HG02623 (cell line): ENCODE data around the gene DNAJC12.
A peak's percentile ranks its signal among the peaks of the same experiment; 100 is the strongest.
"Not testable (repeated sequence)": the region's sequence is repeated elsewhere in the genome, so short reads cannot be mapped to it uniquely, and the experiment has no call there.

Experiments
- ATAC-seq: cut with Tn5 transposase; IDR thresholded peaks from one replicate; pipeline ENCODE4 v1.9.1; 2021; ENCODE audit warnings: moderate library complexity; ENCODE audit not compliant: unreplicated experiment

The DNAJC12 gene

GRCh38 chr10:67841737-67842136, 3.7 kb upstream of the DNAJC12 start:
- no peak for ATAC-seq

- no peak for ATAC-seq
These were observed 2.0 kb upstream of the DNAJC12 start for GRCh38 chr10:67839951-67840350.

- not testable (repeated sequence) for ATAC-seq
These were observed 1.5 kb upstream of the DNAJC12 start for GRCh38 chr10:67839511-67839910.

DNA sequence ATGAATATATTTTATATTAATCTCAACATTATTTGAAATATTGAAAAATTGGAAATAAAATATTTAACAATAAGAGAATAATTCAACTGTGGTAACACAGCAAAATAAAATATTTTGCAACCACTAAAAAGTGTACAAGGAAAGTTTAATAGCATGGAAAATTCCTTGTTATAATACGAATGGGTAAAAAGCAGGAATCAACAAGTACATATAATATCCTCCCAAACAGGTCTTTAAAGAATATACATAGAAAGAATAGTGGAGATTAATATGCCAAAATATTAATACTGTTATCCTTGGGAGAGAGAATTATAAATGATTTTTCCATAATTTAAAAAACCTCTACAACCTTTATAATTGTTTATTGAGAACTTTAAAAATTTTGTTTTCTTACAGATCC, 1.0 kb downstream of the DNAJC12 start:
- no peak for ATAC-seq

- ATAC-seq = no peak
These were observed 1.5 kb downstream of the DNAJC12 start for GRCh38 chr10:67836488-67836887.

DNA sequence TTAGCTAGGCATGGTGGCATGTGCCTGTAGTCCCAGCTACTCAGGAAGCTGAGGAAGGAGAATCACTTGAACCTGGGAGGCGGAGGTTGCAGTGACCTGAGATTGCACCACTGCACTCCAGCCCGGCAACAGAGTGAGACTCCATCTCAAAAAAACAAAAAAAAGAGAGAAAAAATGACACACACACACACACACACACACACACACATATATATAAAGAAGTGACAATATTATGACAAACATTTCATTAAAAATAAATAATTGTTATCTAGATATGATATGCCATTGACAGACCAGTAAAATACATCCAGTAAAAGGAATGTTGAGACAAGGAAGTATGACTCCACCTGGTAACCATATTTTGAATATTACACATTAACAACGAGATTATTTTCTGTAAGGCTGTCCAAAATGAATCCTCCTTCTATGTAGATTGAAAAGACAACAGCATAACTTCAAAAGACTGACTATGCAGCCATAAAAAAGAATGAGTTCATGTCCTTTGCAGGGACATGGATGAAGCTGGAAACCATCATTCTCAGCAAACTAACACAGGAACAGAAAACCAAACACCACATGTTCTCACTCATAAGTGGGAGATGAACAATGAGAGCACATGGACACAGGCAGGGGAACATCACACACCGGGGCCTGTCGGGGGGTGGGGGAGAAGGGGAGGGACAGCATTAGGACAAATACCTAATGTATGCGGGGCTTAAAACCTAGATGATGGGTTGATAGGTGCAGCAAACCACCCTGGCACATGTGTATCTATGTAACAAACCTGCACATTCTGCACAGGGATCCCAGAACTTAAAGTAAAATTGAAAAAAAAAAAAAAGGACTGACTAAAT, 2.2 kb downstream of the DNAJC12 start:
- not testable (repeated sequence) for ATAC-seq

DNA sequence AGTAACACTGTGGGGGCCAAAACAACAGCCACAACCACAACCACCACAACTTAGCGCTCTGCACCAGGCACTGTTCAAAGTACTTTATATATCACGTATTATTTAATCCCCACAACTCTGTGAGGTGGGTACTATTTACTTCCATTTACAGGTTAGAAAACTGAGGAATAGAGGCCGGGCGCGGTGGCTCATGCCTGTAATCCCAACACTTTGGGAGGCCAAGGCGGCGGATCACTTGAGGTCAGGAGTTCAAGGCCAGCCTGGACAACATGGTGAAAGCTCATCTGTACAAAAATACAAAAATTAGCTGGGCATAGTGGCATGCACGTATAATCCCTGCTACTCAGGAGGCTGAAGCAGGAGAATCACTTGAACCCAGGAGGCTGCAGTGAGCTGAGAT, 3.6 kb downstream of the DNAJC12 start:
- ATAC-seq = no peak

DNA sequence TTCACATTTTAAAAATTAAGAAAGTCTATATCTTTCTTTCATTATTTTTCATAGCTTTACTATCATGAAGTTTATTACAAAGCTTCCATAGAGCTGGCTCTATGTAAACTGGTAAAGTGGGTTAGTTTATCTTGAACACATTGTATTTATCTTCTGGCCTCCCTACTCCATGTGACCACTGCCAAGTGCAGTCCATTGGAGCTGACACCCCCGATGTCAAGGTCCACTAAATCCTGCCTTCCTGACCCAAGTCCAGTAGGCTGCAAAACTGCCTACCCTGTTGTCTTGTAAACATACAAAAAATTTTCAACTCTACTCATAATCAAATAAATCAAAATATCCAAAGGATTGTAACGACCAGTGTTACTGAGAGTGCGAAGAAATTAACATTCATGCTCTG, 10.2 kb downstream of the DNAJC12 start:
- ATAC-seq = no peak

DNA sequence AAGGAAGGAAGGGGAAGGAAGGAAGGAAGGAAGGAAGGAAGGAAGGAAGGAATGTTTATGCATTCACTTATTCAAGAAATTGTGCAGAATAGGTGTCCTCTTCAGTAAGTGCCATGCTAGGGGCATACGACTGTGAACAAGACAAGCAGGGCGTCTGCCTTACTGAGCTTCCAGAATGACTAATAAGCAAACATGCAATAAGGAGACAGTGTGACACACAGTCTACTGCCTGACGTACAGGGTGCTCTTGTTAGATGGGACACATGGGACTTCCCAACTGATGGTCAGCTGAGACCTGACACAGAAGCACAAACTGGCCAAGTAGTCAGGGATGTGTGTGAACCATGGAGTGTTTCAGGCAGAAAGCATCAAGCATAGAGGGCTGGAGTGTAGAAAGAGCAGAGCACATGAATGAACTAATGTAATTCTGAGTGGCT, 18.2 kb downstream of the DNAJC12 start:
- peak; percentile 66 for ATAC-seq

DNA sequence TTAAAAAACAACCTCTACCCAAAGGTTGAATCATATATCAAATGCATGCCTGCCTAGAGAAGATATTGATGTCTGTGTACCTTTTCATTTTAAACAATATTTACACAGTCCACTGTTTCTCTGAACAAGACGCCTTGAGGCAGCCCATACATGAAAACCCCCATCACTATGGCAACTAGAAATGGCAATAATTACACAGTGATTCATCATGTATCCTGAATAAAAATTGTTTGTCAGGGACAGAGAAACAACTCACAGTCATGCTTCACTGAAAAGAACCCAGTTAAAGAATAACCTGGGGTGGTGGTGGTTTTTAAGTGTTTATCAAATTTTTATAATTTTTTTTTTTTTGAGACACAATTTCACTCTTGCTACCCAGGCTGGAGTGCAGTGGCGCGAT, 19.7 kb downstream of the DNAJC12 start:
- ATAC-seq = no peak

GRCh38 chr10:67816719-67817118, 21.3 kb downstream of the DNAJC12 start:
- ATAC-seq = no peak

- no peak for ATAC-seq
These were observed 22.4 kb downstream of the DNAJC12 start for GRCh38 chr10:67815571-67816059.

DNA sequence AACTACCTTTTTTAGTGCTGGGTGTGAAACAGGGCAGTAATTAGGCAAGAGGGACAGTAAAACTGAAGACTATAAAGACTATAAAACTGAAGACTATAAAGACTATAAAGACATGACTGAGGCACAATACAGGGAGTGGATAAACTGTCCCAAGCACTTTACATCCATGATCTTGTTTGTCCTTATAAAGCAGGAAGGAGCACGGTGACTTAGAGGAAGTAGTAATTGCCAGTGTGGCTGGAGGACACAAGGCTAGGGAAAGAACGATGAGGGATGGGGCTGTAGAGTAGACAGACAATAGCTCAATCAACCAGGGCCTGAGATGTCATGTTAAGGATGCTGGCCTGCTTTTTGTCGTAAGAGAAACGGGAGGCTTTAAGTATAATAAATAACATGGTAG, 26.0 kb downstream of the DNAJC12 start:
- no peak for ATAC-seq

DNA sequence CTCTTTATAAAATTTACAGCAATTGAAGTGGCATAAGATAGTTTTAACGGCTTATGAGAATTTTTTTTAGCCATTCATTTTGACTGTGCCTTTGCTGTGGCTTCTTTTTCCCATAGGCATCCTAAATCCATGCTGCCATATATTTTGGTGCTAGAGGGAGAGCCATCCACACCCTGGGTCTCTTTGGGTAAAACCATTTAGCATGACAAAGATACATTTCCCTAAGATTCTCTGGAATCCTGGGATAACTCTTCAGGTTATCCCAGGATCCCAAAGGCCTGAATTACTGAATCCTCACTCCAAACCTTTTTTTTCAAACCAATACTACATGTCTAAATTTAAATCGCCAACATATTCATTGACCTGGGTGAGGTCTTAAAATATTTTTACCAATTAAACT, 28.9 kb downstream of the DNAJC12 start:
- ATAC-seq = no peak

GRCh38 chr10:67808704-67809103, 29.3 kb downstream of the DNAJC12 start:
- ATAC-seq = no peak

DNA sequence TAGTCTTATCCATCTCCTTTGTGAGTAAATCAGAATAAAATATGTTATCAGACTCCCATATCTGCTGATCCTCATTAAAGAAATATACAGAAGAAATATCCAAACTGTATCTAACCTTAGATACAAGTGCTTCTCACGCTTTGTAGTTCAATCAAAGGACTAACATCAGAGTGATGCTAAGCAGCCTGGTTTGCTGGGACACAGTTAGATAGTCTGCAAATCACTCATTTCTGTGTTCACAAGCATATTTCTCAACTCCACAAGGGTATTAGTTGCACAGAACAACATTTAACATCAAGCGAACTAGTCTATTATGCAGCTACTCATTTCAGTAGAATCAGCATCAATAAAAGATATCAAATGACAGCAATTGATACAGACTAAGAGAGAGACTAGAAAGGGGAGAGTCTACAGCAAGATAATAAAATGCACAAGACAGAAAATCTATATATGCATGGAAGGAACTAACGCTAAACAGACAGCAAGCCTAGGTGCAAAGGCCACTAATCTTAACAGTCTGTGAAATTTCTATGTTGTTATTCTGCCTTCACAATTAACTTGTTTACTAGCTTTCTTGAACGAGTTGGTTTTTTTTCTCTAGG, 30.0 kb downstream of the DNAJC12 start:
- ATAC-seq = no peak

DNA sequence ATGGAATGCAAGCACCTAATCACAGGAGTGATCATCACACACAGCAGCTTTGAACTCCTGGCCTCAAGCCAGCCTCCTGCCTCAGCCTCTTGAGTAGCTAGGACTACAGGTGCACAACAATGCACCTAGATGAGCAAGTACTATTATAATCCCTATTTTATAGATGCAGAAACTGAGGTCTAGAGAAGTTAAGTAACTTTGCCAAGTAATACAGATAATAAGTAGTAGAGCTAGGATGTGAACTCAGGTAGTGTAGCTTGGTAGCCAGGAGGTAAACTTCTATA, 33.7 kb downstream of the DNAJC12 start:
- ATAC-seq = no peak

- peak; percentile 95 for ATAC-seq
These were observed 34.2 kb downstream of the DNAJC12 start for GRCh38 chr10:67803588-67804394.

- peak; percentile 33 for ATAC-seq
These were observed 35.0 kb downstream of the DNAJC12 start for GRCh38 chr10:67802767-67803538.

GRCh38 chr10:67801118-67801517, 36.9 kb downstream of the DNAJC12 start:
- no peak for ATAC-seq

- ATAC-seq = no peak
These were observed 43.0 kb downstream of the DNAJC12 start for GRCh38 chr10:67794909-67795460.
